ENCODE measurements around the gene TMEM259. TPM values are rescaled to one million over a fixed set of nuclear protein-coding genes. Genes with fewer than 3 reads are reported as not detected.

TMEM259 gene
- total RNA-seq, 1 experiment from 2014 or later = 202 TPM

DNA sequence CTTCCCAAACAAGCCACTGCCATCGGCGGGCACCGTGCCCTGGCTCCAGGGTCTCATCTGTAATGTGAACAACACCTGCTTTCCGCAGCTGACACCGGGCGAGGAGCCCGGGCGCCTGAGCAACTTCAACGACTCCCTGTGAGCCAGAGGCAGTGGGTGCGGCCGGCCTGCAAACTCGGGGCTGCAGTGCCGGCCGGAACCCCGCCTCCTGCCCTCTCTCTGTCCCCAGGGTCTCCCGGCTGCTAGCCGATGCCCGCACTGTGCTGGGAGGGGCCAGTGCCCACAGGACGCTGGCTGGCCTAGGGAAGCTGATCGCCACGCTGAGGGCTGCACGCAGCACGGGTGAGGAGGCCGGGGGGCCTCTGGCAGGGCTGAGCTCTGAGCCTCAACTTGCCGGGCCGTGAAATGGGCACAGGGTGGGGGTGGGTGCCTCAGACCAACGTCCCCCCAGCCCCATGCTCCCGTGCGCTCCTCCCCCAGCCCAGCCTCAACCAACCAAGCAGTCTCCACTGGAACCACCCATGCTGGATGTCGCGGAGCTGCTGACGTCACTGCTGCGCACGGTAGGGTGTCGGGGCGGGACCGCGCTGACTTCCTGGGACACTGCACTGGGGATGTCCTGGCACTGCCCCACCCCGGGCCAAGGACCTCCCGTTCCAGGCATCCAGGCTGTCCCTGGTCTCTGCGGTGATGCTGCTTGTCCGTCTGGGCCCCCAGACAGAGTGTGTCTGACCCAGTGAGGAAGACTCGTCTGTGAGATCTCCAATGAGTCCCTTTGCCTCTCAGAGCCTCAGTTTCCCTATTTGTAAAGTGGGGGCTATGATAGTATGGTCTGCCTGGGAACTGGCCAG lies 21.1 kb upstream of the TMEM259 start:
- Histone ChIP-seq H4K20me1 (ENCODE audit: insufficient read depth) (no peaks in the 10 kb centered on the region), H3K27me3 (ENCODE audit: insufficient read depth, low read length) (no peaks in the 10 kb centered on the region), H3K79me2 (ENCODE audit: insufficient read depth, low read length) (peaks cover 14% of the 10 kb centered on the region; the same call in 1 of the 2 replicates), H3K4me1 (ENCODE audit: control insufficient read depth in 1 of 2, insufficient read depth in 2 of 2, low read length in 2 of 2) (peaks cover 36 to 79% of the 10 kb centered on the region in 2 experiments), H3K9me3 (ENCODE audit: control insufficient read depth in 1 of 2, insufficient read depth in 1 of 2, low read depth in 1 of 2, low read length in 2 of 2) (no peaks in the 10 kb centered on the region), H3K4me2 (ENCODE audit: low read length) (peak overlapping the region; percentile 88), H2AFZ (ENCODE audit: low read depth, low read length, poor library complexity, severe bottlenecking) (no peak overlapping the region), H3K4me3 (replicated peaks in 1 of 2; ENCODE audit: low read depth in 1 of 2, low read length in 2 of 2) (peak overlapping the region; percentile 91), H3K9ac (ENCODE audit: low read length) (peak overlapping the region; percentile 84), H3K36me3 (ENCODE audit: control insufficient read depth in 1 of 2, insufficient read depth in 2 of 2, low read length in 2 of 2) (peaks cover 0 to 21% of the 10 kb centered on the region in 2 experiments; a peak in 1 of 4 replicates), H3K9me2 (ENCODE audit: insufficient read depth) (no peaks in the 10 kb centered on the region), H3K27ac (ENCODE audit: low read depth, low read length) (peak overlapping the region; percentile 78)
- DNase-seq (ENCODE audit: low read depth, low spot score) = peak; percentile 90
- ChIA-PET CTCF (interaction anchor here (1.0 to 2.4 kb wide), 4 partner anchors 15 to 71 kb away, joined by 3 to 9 read pairs (median 4); partner anchors contain the start of genes CNN2 and RNU6-2), RAD21 (ENCODE audit: low non-redundant PET in 1 of 2, low total read pairs in 2 of 2, uncharacterized antibody in 2 of 2, unreplicated experiment in 2 of 2) (interaction anchor here in 1 of 2 experiments (1.1 to 1.5 kb wide), 2 partner anchors 15 to 224 kb away, joined by 5 to 7 read pairs; no protein-coding TSS in a partner anchor), POLR2A (interaction anchor here (0.6 to 7.8 kb wide), 4 partner anchors 15 to 33 kb away, joined by 3 to 85 read pairs (median 18); partner anchors contain the start of genes CNN2 and RNU6-2)
- peak; percentile 61 for ATAC-seq
- intact Hi-C loops (cut with micrococcal nuclease) = loop anchor here (2.0 kb wide), 1 partner anchor 15 kb away; the partner anchor contains the start of gene CNN2
- no TSS peak for BruUV-seq (replicated peaks)
- TF ChIP-seq, protein P1, sequence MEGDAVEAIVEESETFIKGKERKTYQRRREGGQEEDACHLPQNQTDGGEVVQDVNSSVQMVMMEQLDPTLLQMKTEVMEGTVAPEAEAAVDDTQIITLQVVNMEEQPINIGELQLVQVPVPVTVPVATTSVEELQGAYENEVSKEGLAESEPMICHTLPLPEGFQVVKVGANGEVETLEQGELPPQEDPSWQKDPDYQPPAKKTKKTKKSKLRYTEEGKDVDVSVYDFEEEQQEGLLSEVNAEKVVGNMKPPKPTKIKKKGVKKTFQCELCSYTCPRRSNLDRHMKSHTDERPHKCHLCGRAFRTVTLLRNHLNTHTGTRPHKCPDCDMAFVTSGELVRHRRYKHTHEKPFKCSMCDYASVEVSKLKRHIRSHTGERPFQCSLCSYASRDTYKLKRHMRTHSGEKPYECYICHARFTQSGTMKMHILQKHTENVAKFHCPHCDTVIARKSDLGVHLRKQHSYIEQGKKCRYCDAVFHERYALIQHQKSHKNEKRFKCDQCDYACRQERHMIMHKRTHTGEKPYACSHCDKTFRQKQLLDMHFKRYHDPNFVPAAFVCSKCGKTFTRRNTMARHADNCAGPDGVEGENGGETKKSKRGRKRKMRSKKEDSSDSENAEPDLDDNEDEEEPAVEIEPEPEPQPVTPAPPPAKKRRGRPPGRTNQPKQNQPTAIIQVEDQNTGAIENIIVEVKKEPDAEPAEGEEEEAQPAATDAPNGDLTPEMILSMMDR (IDR thresholded peaks at IDR 0.05 in 2 of 3, conservative IDR thresholded peaks at IDR 0.05 in 1 of 3; ENCODE audit: borderline replicate concordance in 1 of 3, insufficient read depth in 1 of 3, low read depth in 2 of 3, low read length in 2 of 3) = no peak
- no peak for TF ChIP-seq ELF1 (IDR thresholded peaks at IDR 0.05; ENCODE audit: borderline replicate concordance, low read depth)
- peak; percentile 74 for TF ChIP-seq POLR2A (IDR thresholded peaks at IDR 0.05; ENCODE audit: borderline replicate concordance, extremely low read depth, insufficient read depth, insufficient read length)
- peak; percentile 82 for TF ChIP-seq POLR2AphosphoS5 (IDR thresholded peaks at IDR 0.05; ENCODE audit: low read depth, low read length)
- TF ChIP-seq ZFX (IDR thresholded peaks at IDR 0.05) = no peak
- TF ChIP-seq, protein P2, sequence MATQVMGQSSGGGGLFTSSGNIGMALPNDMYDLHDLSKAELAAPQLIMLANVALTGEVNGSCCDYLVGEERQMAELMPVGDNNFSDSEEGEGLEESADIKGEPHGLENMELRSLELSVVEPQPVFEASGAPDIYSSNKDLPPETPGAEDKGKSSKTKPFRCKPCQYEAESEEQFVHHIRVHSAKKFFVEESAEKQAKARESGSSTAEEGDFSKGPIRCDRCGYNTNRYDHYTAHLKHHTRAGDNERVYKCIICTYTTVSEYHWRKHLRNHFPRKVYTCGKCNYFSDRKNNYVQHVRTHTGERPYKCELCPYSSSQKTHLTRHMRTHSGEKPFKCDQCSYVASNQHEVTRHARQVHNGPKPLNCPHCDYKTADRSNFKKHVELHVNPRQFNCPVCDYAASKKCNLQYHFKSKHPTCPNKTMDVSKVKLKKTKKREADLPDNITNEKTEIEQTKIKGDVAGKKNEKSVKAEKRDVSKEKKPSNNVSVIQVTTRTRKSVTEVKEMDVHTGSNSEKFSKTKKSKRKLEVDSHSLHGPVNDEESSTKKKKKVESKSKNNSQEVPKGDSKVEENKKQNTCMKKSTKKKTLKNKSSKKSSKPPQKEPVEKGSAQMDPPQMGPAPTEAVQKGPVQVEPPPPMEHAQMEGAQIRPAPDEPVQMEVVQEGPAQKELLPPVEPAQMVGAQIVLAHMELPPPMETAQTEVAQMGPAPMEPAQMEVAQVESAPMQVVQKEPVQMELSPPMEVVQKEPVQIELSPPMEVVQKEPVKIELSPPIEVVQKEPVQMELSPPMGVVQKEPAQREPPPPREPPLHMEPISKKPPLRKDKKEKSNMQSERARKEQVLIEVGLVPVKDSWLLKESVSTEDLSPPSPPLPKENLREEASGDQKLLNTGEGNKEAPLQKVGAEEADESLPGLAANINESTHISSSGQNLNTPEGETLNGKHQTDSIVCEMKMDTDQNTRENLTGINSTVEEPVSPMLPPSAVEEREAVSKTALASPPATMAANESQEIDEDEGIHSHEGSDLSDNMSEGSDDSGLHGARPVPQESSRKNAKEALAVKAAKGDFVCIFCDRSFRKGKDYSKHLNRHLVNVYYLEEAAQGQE (IDR thresholded peaks at IDR 0.05; ENCODE audit: low read depth) = no peak
- no peak for TF ChIP-seq JUND (IDR thresholded peaks at IDR 0.05)
- TF ChIP-seq EZH2 (IDR thresholded peaks at IDR 0.05) = no peak
- peak; percentile 90 for TF ChIP-seq SP1 (IDR thresholded peaks at IDR 0.05; ENCODE audit: low read depth)
- TF ChIP-seq, protein P3, sequence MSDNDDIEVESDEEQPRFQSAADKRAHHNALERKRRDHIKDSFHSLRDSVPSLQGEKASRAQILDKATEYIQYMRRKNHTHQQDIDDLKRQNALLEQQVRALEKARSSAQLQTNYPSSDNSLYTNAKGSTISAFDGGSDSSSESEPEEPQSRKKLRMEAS (IDR thresholded peaks at IDR 0.05) = peak; percentile 86
- no peak for TF ChIP-seq EZH2phosphoT487 (IDR thresholded peaks at IDR 0.05; ENCODE audit: borderline replicate concordance)
- no peak; the same call in 1 of the 2 replicates for TF ChIP-seq SIN3A (IDR thresholded peaks at IDR 0.05; ENCODE audit: low read depth)
- TF ChIP-seq, protein P4, sequence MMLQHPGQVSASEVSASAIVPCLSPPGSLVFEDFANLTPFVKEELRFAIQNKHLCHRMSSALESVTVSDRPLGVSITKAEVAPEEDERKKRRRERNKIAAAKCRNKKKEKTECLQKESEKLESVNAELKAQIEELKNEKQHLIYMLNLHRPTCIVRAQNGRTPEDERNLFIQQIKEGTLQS (IDR thresholded peaks at IDR 0.05) = no peak
- TF ChIP-seq, protein P5, sequence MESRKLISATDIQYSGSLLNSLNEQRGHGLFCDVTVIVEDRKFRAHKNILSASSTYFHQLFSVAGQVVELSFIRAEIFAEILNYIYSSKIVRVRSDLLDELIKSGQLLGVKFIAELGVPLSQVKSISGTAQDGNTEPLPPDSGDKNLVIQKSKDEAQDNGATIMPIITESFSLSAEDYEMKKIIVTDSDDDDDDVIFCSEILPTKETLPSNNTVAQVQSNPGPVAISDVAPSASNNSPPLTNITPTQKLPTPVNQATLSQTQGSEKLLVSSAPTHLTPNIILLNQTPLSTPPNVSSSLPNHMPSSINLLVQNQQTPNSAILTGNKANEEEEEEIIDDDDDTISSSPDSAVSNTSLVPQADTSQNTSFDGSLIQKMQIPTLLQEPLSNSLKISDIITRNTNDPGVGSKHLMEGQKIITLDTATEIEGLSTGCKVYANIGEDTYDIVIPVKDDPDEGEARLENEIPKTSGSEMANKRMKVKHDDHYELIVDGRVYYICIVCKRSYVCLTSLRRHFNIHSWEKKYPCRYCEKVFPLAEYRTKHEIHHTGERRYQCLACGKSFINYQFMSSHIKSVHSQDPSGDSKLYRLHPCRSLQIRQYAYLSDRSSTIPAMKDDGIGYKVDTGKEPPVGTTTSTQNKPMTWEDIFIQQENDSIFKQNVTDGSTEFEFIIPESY (IDR thresholded peaks at IDR 0.05; ENCODE audit: extremely low read depth, insufficient replicate concordance, low read length) = no peak
- peak; percentile 74 for TF ChIP-seq YY1 (IDR thresholded peaks at IDR 0.05; ENCODE audit: extremely low read depth, insufficient replicate concordance, low read depth, low read length)
- TF ChIP-seq TCF7L2 (IDR thresholded peaks at IDR 0.05; ENCODE audit: borderline replicate concordance, extremely low read depth, insufficient read depth, insufficient read length) = peak; percentile 34
- no peak for TF ChIP-seq CEBPB (IDR thresholded peaks at IDR 0.05; ENCODE audit: low read depth)

Measured in HCT116 (cell line).